ENCODE measurements around the gene SCAMP1. TPM values are rescaled to one million over a fixed set of nuclear protein-coding genes. Genes with fewer than 3 reads are reported as not detected.

SCAMP1 gene
- total RNA-seq, 1 donor from 2014 or later, result 15.0 TPM

- no peak for TF ChIP-seq CTCF (IDR thresholded peaks at IDR 0.05)
- Histone ChIP-seq H3K9me3 (no peaks in the 10 kb centered on the region), H3K4me1 (peaks cover 0 to 17% of the 10 kb centered on the region in 2 donors), H3K4me3 (peak overlapping the region; percentile 82 to 96), H3K27ac (peak overlapping the region in 1 of 2 donors; percentile 90), H3K27me3 (no peaks in the 10 kb centered on the region), H3K36me3 (no peaks in the 10 kb centered on the region)
- intact Hi-C loops (cut with DNase I), result loop anchor here (2.0 to 5.0 kb wide), 3 partner anchors 15 to 876 kb away; partner anchors contain the start of gene JMY
- no peak for DNase-seq (ENCODE audit: low spot score in 2 of 2)
These were observed 1.2 kb downstream of the SCAMP1 start for GRCh38 chr5:78361631-78361993.

- no peaks in the 10 kb centered on the region for H3K9me3 ChIP-seq
- intact Hi-C loops (cut with DNase I), result loop anchor here (5.0 kb wide), 2 partner anchors 145 to 875 kb away; partner anchors contain the start of gene JMY
- DNase-seq (ENCODE audit: low spot score in 2 of 2), result no peak
- no peak for TF ChIP-seq CTCF (IDR thresholded peaks at IDR 0.05)
- H3K27me3 ChIP-seq, result no peaks in the 10 kb centered on the region
- H3K27ac ChIP-seq, result no peak overlapping the region
- peak overlapping the region in 1 of 2 donors; percentile 3 for H3K4me3 ChIP-seq
- H3K4me1 ChIP-seq, result peaks cover 0 to 17% of the 10 kb centered on the region in 2 donors
- H3K36me3 ChIP-seq, result no peaks in the 10 kb centered on the region
These were observed 1.8 kb downstream of the SCAMP1 start for GRCh38 chr5:78362220-78362619.

- Histone ChIP-seq H3K4me3 (no peak overlapping the region), H3K36me3 (no peaks in the 10 kb centered on the region), H3K9me3 (no peaks in the 10 kb centered on the region), H3K27ac (no peak overlapping the region), H3K4me1 (peaks cover 0 to 15% of the 10 kb centered on the region in 2 donors), H3K27me3 (no peaks in the 10 kb centered on the region)
- TF ChIP-seq CTCF (IDR thresholded peaks at IDR 0.05), result no peak
- intact Hi-C loops (cut with DNase I), result loop anchor here (5.0 kb wide), 2 partner anchors 143 to 873 kb away; partner anchors contain the start of gene JMY
- DNase-seq (ENCODE audit: low spot score in 2 of 2), result no peak
These were observed 3.6 kb downstream of the SCAMP1 start for GRCh38 chr5:78364005-78364404.

- no peak for TF ChIP-seq CTCF (IDR thresholded peaks at IDR 0.05)
- intact Hi-C loops (cut with DNase I), result no loop called here
- Histone ChIP-seq H3K4me3 (no peak overlapping the region), H3K27me3 (no peaks in the 10 kb centered on the region), H3K36me3 (no peaks in the 10 kb centered on the region), H3K27ac (no peak overlapping the region), H3K9me3 (no peaks in the 10 kb centered on the region), H3K4me1 (peaks cover 0 to under 1% of the 10 kb centered on the region in 2 donors)
- no peak for DNase-seq (ENCODE audit: low spot score in 2 of 2)
These were observed 7.0 kb downstream of the SCAMP1 start for GRCh38 chr5:78367318-78367991.

GRCh38 chr5:78369680-78370079 lies 9.3 kb downstream of the SCAMP1 start:
- TF ChIP-seq CTCF (IDR thresholded peaks at IDR 0.05), result no peak
- H3K27me3 ChIP-seq, result no peaks in the 10 kb centered on the region
- no peak for DNase-seq (ENCODE audit: low spot score in 2 of 2)
- no peaks in the 10 kb centered on the region for H3K36me3 ChIP-seq
- intact Hi-C loops (cut with DNase I), result no loop called here
- H3K27ac ChIP-seq, result no peak overlapping the region
- no peaks in the 10 kb centered on the region for H3K4me1 ChIP-seq
- no peaks in the 10 kb centered on the region for H3K9me3 ChIP-seq
- no peak overlapping the region for H3K4me3 ChIP-seq

Data from ascending aorta (tissue), 2 donors.